H1 (cell line): ENCODE results near the gene APC2. TPM values are rescaled to one million over a fixed set of nuclear protein-coding genes. Genes with fewer than 3 reads are reported as not detected.

ENCODE experiments used
- CHD7 ChIP-seq: fragments of 300-600 bp; sonication (generic); IDR thresholded peaks from 2 replicates; pipeline ENCODE4 v1.7.1; 2012; ENCODE audit warnings: low read length, moderate library complexity, mild to moderate bottlenecking, inconsistent platforms; ENCODE audit not compliant: insufficient replicate concordance
- polyA plus RNA-seq, 7 experiments: library from polyadenylated mRNA; depleted of rRNA in 3 of 7; stranded (reverse) in 5 of 7; unstranded in 2 of 7; fragments of >200 nt in 5 of 7; fragments of 200-250 nt in 2 of 7; gene quantifications; 1 replicate in 5 of 7; 2 replicates in 1 of 7; 4 replicates in 1 of 7; pipeline versions ENCODE4 v1.2.1 to v1.2.3, GENCODE V29; 2011 to 2013; ENCODE audit warnings: missing spikeins in 2 of 7, mixed read lengths in 2 of 7
- total RNA-seq: library from RNA; stranded (reverse); fragmentation: NEBNext Ultra II Directional; extraction: Animal tissue kit (Norgen Biotek cat#: 25700); gene quantifications from 2 replicates; pipeline ENCODE4 v1.2.1, GENCODE V29; 2021

Gene APC2
- total and polyA plus RNA-seq, 2 of the 8 experiments (the other 6 are each of a cell fraction or from before 2014, with no cell fraction given) = 1.3 to 4.1 TPM

GRCh38 chr19:1420590-1420989 is 29.3 kb upstream of the APC2 start (continued):
- no peak for TF ChIP-seq CHD7
